Measurements from ENCODE around the gene TMEM8B. TPM values are rescaled to one million over a fixed set of nuclear protein-coding genes. Genes with fewer than 3 reads are reported as not detected.

The TMEM8B gene
- total RNA-seq, 1 experiment from 2014 or later, result 9.3 TPM

DNA sequence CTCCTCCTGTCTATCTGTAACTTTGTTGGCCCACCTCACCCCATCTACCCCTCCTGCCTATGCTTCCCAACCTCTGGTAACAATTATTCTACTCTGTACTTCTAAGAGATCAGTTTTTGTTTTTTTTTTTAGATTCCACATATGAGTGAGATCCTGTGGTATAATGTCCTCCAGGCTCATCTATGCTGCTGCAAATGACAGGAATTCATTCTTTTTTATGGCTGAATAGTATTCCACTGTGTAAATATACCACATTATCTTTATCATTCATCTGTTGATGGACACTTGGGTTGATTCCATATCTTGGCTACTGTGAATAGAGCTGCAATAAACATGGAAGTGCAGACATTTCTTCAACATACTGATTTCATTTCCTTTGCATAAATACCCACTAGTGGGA lies 45.6 kb upstream of the TMEM8B start:
- TF ChIP-seq, protein P1, sequence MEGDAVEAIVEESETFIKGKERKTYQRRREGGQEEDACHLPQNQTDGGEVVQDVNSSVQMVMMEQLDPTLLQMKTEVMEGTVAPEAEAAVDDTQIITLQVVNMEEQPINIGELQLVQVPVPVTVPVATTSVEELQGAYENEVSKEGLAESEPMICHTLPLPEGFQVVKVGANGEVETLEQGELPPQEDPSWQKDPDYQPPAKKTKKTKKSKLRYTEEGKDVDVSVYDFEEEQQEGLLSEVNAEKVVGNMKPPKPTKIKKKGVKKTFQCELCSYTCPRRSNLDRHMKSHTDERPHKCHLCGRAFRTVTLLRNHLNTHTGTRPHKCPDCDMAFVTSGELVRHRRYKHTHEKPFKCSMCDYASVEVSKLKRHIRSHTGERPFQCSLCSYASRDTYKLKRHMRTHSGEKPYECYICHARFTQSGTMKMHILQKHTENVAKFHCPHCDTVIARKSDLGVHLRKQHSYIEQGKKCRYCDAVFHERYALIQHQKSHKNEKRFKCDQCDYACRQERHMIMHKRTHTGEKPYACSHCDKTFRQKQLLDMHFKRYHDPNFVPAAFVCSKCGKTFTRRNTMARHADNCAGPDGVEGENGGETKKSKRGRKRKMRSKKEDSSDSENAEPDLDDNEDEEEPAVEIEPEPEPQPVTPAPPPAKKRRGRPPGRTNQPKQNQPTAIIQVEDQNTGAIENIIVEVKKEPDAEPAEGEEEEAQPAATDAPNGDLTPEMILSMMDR (conservative IDR thresholded peaks at IDR 0.05), result no peak
- H3K4ac ChIP-seq (ENCODE audit: low read depth, low read length), result no peak overlapping the region
- H4K5ac ChIP-seq (ENCODE audit: insufficient read length, low read depth, low read length), result no peak overlapping the region
- no peaks in the 10 kb centered on the region for H3K9me3 ChIP-seq (ENCODE audit: control insufficient read depth, low read depth, low read length)
- no peak for DNase-seq
- no peaks in the 10 kb centered on the region for H3K4me1 ChIP-seq (ENCODE audit: insufficient read depth, low read length)
- no peak overlapping the region for H3K9ac ChIP-seq (ENCODE audit: extremely low read depth, insufficient read length, low read length)
- H2AFZ ChIP-seq (ENCODE audit: low read length), result no peak overlapping the region
- Mint-ChIP-seq H3K4me3 (no peak overlapping the region), H3K9me3 (no peaks in the 10 kb centered on the region), H3K4me1 (no peaks in the 10 kb centered on the region), H3K27me3 (ENCODE audit: low read depth) (no peaks in the 10 kb centered on the region), H3K27ac (no peak overlapping the region), H3K36me3 (ENCODE audit: insufficient read depth in 1 of 3, low read depth in 3 of 3) (peaks cover 7 to 29% (median 17%) of the 10 kb centered on the region in 3 experiments)
- H2BK5ac ChIP-seq (ENCODE audit: insufficient read length, low read length), result no peak overlapping the region
- no peaks in the 10 kb centered on the region for H3K27me3 ChIP-seq (ENCODE audit: insufficient read depth, low read length)
- no peak overlapping the region for H2BK15ac ChIP-seq (ENCODE audit: low read depth, low read length)
- no peak overlapping the region for H4K91ac ChIP-seq (ENCODE audit: insufficient read length, low read depth, low read length)
- H3T11ph ChIP-seq (ENCODE audit: low read length), result no peak overlapping the region
- H3K27ac ChIP-seq (ENCODE audit: insufficient read length, low read depth, low read length), result no peak overlapping the region
- H4K20me1 ChIP-seq (ENCODE audit: control insufficient read depth, insufficient read depth, insufficient read length), result no peaks in the 10 kb centered on the region
- no peak overlapping the region for H2BK12ac ChIP-seq (ENCODE audit: insufficient read length, low read depth, low read length)
- no peak overlapping the region for H3K4me2 ChIP-seq (ENCODE audit: insufficient read depth, insufficient read length, low read length)
- H3K79me1 ChIP-seq (ENCODE audit: insufficient read depth, low read depth, low read length, poor library complexity, severe bottlenecking), result no peaks in the 10 kb centered on the region
- no peak overlapping the region for H2BK20ac ChIP-seq (ENCODE audit: low read depth, low read length, poor library complexity, severe bottlenecking)
- H3K79me2 ChIP-seq (ENCODE audit: insufficient read depth, low read length), result no peaks in the 10 kb centered on the region
- H3K18ac ChIP-seq (ENCODE audit: insufficient read length, low read depth, low read length), result no peak overlapping the region
- H3K14ac ChIP-seq (ENCODE audit: insufficient read depth, low read length), result no peak overlapping the region
- H4K8ac ChIP-seq (replicated peaks; ENCODE audit: insufficient read length, low read depth, low read length), result no peak overlapping the region
- no peak overlapping the region for H2BK120ac ChIP-seq (ENCODE audit: low read depth, low read length, poor library complexity, severe bottlenecking)
- no peak overlapping the region for H3K56ac ChIP-seq (ENCODE audit: insufficient read length, low read depth, low read length)
- H2AK5ac ChIP-seq (ENCODE audit: insufficient read length, low read length), result no peak overlapping the region
- no peaks in the 10 kb centered on the region for H3K23me2 ChIP-seq (ENCODE audit: insufficient read length, low read depth, low read length, poor library complexity, severe bottlenecking)
- H3K23ac ChIP-seq (ENCODE audit: insufficient read length, low read depth, low read length), result no peak overlapping the region
